ENCODE data around the gene TRMT13. TPM values are rescaled to one million over a fixed set of nuclear protein-coding genes. Genes with fewer than 3 reads are reported as not detected.

TRMT13 gene
- total and polyA plus RNA-seq, 9 of the 15 experiments (the other 6 are each of a cell fraction or from before 2014, with no cell fraction given) = 18.7 to 33.0 (median 28.9) TPM

- TF ChIP-seq, protein P1, sequence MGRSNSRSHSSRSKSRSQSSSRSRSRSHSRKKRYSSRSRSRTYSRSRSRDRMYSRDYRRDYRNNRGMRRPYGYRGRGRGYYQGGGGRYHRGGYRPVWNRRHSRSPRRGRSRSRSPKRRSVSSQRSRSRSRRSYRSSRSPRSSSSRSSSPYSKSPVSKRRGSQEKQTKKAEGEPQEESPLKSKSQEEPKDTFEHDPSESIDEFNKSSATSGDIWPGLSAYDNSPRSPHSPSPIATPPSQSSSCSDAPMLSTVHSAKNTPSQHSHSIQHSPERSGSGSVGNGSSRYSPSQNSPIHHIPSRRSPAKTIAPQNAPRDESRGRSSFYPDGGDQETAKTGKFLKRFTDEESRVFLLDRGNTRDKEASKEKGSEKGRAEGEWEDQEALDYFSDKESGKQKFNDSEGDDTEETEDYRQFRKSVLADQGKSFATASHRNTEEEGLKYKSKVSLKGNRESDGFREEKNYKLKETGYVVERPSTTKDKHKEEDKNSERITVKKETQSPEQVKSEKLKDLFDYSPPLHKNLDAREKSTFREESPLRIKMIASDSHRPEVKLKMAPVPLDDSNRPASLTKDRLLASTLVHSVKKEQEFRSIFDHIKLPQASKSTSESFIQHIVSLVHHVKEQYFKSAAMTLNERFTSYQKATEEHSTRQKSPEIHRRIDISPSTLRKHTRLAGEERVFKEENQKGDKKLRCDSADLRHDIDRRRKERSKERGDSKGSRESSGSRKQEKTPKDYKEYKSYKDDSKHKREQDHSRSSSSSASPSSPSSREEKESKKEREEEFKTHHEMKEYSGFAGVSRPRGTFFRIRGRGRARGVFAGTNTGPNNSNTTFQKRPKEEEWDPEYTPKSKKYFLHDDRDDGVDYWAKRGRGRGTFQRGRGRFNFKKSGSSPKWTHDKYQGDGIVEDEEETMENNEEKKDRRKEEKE (IDR thresholded peaks at IDR 0.05; ENCODE audit: borderline replicate concordance in 1 of 2, control insufficient read depth in 1 of 2, low read depth in 2 of 2, low read length in 1 of 2) = no peak
- TF ChIP-seq, protein P2, sequence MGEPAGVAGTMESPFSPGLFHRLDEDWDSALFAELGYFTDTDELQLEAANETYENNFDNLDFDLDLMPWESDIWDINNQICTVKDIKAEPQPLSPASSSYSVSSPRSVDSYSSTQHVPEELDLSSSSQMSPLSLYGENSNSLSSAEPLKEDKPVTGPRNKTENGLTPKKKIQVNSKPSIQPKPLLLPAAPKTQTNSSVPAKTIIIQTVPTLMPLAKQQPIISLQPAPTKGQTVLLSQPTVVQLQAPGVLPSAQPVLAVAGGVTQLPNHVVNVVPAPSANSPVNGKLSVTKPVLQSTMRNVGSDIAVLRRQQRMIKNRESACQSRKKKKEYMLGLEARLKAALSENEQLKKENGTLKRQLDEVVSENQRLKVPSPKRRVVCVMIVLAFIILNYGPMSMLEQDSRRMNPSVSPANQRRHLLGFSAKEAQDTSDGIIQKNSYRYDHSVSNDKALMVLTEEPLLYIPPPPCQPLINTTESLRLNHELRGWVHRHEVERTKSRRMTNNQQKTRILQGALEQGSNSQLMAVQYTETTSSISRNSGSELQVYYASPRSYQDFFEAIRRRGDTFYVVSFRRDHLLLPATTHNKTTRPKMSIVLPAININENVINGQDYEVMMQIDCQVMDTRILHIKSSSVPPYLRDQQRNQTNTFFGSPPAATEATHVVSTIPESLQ (CRISPR knock-in tag; IDR thresholded peaks at IDR 0.05) = no peak
- TF ChIP-seq, protein P3, sequence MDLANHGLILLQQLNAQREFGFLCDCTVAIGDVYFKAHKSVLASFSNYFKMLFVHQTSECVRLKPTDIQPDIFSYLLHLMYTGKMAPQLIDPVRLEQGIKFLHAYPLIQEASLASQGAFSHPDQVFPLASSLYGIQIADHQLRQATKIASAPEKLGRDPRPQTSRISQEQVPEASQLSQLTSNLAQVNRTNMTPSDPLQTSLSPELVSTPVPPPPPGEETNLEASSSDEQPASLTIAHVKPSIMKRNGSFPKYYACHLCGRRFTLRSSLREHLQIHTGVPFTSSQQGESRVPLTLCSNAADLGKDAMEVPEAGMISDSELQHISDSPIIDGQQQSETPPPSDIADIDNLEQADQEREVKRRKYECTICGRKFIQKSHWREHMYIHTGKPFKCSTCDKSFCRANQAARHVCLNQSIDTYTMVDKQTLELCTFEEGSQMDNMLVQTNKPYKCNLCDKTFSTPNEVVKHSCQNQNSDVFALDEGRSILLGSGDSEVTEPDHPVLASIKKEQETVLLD (IDR thresholded peaks at IDR 0.05) = no peak
- TF ChIP-seq ZNF592 (IDR thresholded peaks at IDR 0.05) (peak; percentile 52), HOMEZ (CRISPR knock-in tag; IDR thresholded peaks at IDR 0.05) (no peak), JUND (IDR thresholded peaks at IDR 0.05; ENCODE audit: borderline replicate concordance, low read depth, low read length) (peak; percentile 48; the same call in 1 of the 2 replicates), JUND (tag; IDR thresholded peaks at IDR 0.05; ENCODE audit: borderline replicate concordance, low read depth, low read length) (peak; percentile 38; the same call in 1 of the 3 replicates), FOXK2 (conservative IDR thresholded peaks at IDR 0.05 in 1 of 2, IDR thresholded peaks at IDR 0.05 in 1 of 2; ENCODE audit: low read depth in 2 of 2) (peak; percentile 71 to 77; a peak in 3 of 4 replicates), CCNT2 (IDR thresholded peaks at IDR 0.05; ENCODE audit: borderline replicate concordance, extremely low read depth, insufficient read length, low read depth, low read length) (no peak), KLF6 (CRISPR knock-in tag; IDR thresholded peaks at IDR 0.05; ENCODE audit: borderline replicate concordance) (no peak), FOSL1 (tag; conservative IDR thresholded peaks at IDR 0.05) (peak; percentile 87)
- TF ChIP-seq, protein P4, sequence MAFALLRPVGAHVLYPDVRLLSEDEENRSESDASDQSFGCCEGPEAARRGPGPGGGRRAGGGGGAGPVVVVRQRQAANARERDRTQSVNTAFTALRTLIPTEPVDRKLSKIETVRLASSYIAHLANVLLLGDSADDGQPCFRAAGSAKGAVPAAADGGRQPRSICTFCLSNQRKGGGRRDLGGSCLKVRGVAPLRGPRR (CRISPR knock-in tag; IDR thresholded peaks at IDR 0.05) = no peak
Measured at GRCh38 chr1:100130552-100131077, 2.3 kb upstream of the TRMT13 start (continued).

Data from K562 (cell line).